GM12878 (cell line): ENCODE data around the gene CCDC9B.

Experiments used
- BRCA1 ChIP-seq: IDR thresholded peaks from 2 replicates; pipeline ENCODE4 v1.6.1; 2011; ENCODE audit warnings: low read depth, low read length, improper control_type of control experiment
- CEBPB ChIP-seq, 2 experiments: fragments of 150-350 bp in 1 of 2; IDR thresholded peaks; 2 replicates each; pipeline ENCODE4 v1.6.1; 2012 to 2014; ENCODE audit warnings: low read depth in 2 of 2, low read length in 2 of 2, borderline replicate concordance in 1 of 2, inconsistent platforms in 1 of 2
- E2F4 ChIP-seq: IDR thresholded peaks from 2 replicates; pipeline ENCODE4 v1.6.1; 2012; ENCODE audit warnings: low read depth, low read length, improper control_type of control experiment
- EZH2 ChIP-seq: IDR thresholded peaks from 2 replicates; pipeline ENCODE4 v1.6.1; 2012; ENCODE audit warnings: low read depth, mild to moderate bottlenecking, control low read depth, inconsistent platforms, low read length, borderline replicate concordance; ENCODE audit not compliant: control insufficient read depth
- GABPA ChIP-seq: IDR thresholded peaks from 2 replicates; pipeline ENCODE4 v1.6.1; 2014; ENCODE audit warnings: antibody characterized with exemption, low read depth, mild to moderate bottlenecking, inconsistent platforms
- HDAC6 ChIP-seq: fragments of 200-600 bp; sonication (generic); IDR thresholded peaks from one replicate; pipeline ENCODE4 v1.8.0; 2017; ENCODE audit warnings: antibody characterized with exemption; ENCODE audit not compliant: unreplicated experiment
- JUND ChIP-seq: IDR thresholded peaks from 2 replicates; pipeline ENCODE4 v1.6.1; 2012; ENCODE audit warnings: low read depth, mild to moderate bottlenecking, low read length, improper control_type of control experiment, moderate library complexity
- MYC ChIP-seq: IDR thresholded peaks from 2 replicates; pipeline ENCODE4 v1.6.1; 2011; ENCODE audit warnings: mild to moderate bottlenecking, low read length, moderate library complexity, inconsistent platforms; ENCODE audit not compliant: insufficient read depth, insufficient replicate concordance, insufficient read length, severe bottlenecking
- USF2 ChIP-seq: IDR thresholded peaks from 2 replicates; pipeline ENCODE4 v1.6.1; 2011; ENCODE audit warnings: low read depth, low read length, improper control_type of control experiment, borderline replicate concordance
- TF ChIP-seq, protein P1 (sequence below): fragments of 450-650 bp; IDR thresholded peaks from 2 replicates; pipeline ENCODE4 v1.6.1; 2016; ENCODE audit warnings: mild to moderate bottlenecking

DNA sequence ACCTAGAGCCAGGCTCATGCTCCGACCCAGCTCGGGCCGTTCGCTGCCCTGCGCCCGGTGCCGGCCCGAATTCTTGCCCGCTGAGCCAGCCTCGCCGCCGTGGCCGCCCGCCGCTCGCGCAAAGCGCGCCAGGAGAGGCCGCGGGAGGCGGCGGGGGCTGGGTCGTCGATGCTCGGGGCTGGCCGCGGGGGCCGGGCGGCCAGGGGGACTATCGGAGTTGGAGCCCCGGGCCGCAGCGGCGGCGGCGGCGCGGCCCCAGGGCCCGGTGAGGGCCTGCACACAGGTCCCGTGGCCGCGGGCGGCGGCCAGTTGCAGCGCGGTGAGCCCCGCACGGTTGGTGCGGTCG, 59.0 kb downstream of the CCDC9B start:
- TF ChIP-seq GABPA (no peak), BRCA1 (no peak), MYC (no peak), EZH2 (no peak), CEBPB (IDR thresholded peaks at IDR 0.05; ENCODE audit: borderline replicate concordance in 1 of 2, low read depth in 2 of 2, low read length in 2 of 2) (no peak), JUND (no peak), HDAC6 (no peak), USF2 (no peak), E2F4 (no peak)
- TF ChIP-seq, protein P1, sequence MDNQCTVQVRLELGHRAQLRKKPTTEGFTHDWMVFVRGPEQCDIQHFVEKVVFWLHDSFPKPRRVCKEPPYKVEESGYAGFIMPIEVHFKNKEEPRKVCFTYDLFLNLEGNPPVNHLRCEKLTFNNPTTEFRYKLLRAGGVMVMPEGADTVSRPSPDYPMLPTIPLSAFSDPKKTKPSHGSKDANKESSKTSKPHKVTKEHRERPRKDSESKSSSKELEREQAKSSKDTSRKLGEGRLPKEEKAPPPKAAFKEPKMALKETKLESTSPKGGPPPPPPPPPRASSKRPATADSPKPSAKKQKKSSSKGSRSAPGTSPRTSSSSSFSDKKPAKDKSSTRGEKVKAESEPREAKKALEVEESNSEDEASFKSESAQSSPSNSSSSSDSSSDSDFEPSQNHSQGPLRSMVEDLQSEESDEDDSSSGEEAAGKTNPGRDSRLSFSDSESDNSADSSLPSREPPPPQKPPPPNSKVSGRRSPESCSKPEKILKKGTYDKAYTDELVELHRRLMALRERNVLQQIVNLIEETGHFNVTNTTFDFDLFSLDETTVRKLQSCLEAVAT = no peak
